Measurements from ENCODE around the gene HUNK.

HUNK gene

DNA sequence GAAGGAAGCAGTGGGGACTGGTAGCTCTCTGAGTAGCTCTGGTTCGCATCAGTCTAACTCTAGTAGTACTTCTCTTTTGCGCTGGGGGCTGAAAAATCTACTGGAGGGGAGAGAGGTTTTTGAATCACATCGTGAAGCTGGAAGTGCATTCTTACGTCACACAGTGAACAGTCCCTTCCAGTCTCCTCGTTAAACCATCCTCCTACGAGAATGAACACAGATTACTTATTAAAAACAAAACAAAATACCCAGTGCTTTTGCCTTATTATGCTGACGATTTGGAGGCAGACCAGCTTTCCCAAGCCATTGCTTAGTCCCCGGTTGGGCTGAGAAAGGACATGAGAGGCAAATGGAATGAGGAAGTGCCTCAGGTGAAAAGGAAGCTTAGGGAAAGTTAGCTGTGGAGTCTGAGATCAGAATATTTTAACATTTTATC lies 16.1 kb downstream of the HUNK start:
- TF ChIP-seq ZFX (IDR thresholded peaks at IDR 0.05; ENCODE audit: borderline replicate concordance), result no peak
- TF ChIP-seq, protein P1, sequence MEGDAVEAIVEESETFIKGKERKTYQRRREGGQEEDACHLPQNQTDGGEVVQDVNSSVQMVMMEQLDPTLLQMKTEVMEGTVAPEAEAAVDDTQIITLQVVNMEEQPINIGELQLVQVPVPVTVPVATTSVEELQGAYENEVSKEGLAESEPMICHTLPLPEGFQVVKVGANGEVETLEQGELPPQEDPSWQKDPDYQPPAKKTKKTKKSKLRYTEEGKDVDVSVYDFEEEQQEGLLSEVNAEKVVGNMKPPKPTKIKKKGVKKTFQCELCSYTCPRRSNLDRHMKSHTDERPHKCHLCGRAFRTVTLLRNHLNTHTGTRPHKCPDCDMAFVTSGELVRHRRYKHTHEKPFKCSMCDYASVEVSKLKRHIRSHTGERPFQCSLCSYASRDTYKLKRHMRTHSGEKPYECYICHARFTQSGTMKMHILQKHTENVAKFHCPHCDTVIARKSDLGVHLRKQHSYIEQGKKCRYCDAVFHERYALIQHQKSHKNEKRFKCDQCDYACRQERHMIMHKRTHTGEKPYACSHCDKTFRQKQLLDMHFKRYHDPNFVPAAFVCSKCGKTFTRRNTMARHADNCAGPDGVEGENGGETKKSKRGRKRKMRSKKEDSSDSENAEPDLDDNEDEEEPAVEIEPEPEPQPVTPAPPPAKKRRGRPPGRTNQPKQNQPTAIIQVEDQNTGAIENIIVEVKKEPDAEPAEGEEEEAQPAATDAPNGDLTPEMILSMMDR (IDR thresholded peaks at IDR 0.05), result no peak
- no peak overlapping the region for H3K27ac ChIP-seq

DNA sequence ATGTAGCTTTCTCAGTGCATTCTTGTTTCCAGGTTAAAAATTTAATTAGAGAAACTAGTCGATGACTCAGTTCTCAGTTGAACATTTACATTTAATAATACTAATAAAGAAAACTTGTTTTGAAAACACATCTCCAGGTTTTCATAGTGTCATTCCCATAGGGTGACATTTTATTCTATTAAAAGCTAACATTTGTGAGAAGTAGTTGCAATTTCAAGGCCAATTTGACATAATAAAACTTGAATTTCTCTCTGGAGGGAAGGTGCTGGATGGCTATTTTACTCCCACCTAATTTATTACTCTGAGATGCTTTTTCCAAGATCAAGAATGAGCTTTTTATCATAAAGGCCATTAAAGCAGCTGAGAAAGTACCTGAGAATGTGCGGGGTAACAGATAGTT lies 16.6 kb downstream of the HUNK start:
- no peak overlapping the region for H3K27ac ChIP-seq
- no peak for TF ChIP-seq ZFX (IDR thresholded peaks at IDR 0.05; ENCODE audit: borderline replicate concordance)
- TF ChIP-seq, protein P1 (IDR thresholded peaks at IDR 0.05), result no peak

DNA sequence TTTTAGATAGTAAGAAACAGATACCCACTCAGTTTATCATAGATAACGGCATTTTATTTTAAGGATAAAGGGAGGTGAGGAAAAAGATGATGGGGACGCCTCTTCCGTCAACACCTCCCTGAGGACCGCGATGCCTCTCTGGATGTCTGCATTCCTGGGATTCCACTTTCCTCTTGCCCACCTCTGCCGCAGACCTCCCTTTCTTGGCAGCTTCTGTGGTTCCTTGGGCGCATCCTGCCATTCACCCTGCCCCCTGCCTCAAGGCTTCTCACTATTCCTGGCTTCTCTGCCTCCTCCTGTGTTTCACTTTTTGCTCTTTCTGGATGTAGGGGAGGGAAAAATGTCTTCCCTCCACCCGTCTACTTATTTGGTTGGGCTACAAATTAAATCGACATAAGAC lies 19.9 kb downstream of the HUNK start:
- TF ChIP-seq, protein P1 (IDR thresholded peaks at IDR 0.05), result no peak
- no peak for TF ChIP-seq ZFX (IDR thresholded peaks at IDR 0.05; ENCODE audit: borderline replicate concordance)
- no peak overlapping the region for H3K27ac ChIP-seq

DNA sequence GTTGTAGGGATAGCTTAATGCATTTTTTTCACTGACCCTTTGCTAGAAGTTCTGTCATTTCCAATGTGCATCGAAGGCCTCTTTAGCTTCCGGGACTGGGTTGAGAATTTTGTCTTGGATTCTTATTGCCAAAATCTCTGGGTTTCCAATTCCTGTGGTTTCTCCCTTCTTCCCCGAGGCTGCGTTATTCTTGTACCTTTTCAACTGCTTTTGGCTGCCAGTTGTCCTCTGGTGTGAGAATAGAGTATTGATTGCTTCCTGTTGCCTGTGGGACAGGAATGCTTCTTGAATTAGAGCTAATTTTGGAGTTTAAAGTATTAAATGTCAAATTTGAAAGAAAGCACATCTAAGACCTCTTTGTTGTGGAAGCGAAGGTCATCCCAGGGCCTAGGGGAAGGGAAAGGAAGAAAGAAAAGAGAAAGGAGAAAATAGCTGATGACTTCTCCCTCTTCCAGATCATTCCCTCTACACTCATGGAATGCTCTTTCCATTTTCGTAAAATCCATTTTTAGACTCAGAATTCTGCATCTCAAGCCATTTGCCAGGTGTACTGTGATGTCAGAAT lies 21.1 kb downstream of the HUNK start:
- H3K27ac ChIP-seq, result no peak overlapping the region
- TF ChIP-seq ZFX (IDR thresholded peaks at IDR 0.05; ENCODE audit: borderline replicate concordance), result no peak
- TF ChIP-seq, protein P1 (IDR thresholded peaks at IDR 0.05), result no peak

DNA sequence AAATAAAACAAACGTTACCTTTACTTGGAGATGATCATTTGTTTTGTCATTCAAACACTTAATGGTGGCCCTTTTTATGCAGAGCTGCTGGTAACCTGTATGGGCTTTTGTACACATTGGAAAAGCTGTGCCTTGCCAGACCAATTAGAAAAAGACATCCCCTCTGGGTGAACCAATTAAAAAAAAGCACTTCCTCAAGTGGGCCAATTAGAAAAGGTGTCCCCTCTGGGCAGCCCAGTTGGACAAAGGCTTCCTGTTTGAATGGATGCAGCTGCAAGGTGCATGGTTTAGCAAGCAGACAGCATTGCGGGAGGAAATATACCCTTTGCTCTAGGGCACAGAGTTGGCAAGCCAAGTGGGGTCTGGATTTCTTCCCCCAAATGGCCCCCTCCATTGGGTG lies 21.6 kb downstream of the HUNK start:
- no peak overlapping the region for H3K27ac ChIP-seq
- TF ChIP-seq ZFX (IDR thresholded peaks at IDR 0.05; ENCODE audit: borderline replicate concordance), result no peak
- TF ChIP-seq, protein P1 (IDR thresholded peaks at IDR 0.05), result no peak

DNA sequence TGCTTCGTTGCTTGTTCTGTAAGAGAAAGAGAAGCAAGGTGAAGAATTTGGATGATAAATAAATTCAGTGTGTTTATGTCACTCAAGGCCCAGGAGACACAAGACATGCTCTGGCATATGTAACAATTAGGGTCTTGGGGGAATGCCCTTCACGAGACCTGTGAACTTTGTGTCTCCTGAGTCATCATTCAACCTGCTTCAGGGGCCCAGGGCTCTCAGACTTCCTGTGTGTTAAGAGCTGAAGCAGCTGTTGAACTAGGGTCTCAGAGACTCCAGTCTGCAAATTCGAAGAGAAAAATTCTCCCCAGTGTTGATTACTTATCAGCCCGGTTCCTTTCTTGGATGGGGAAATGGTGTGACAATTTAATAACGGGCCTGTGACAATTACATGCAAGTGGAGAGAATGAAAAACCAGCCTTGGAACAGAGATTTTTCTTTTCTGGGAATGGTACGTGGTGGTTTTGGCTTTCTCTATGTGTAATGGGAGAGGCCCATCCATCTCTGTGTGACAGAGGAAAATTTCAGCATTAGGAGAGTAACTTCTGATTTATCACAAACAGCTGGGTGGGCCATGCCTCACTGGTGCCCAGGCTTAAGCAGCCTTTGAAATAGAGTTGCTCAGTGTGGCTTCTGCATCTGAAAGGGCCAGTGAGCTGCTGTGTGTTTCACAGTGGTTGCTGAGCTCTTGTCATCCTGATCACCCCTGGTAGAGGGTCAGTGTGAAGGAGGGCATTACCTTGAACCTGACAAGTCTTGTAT lies 22.4 kb downstream of the HUNK start:
- TF ChIP-seq ZFX (IDR thresholded peaks at IDR 0.05; ENCODE audit: borderline replicate concordance), result no peak
- TF ChIP-seq, protein P1 (IDR thresholded peaks at IDR 0.05), result no peak
- no peak overlapping the region for H3K27ac ChIP-seq

DNA sequence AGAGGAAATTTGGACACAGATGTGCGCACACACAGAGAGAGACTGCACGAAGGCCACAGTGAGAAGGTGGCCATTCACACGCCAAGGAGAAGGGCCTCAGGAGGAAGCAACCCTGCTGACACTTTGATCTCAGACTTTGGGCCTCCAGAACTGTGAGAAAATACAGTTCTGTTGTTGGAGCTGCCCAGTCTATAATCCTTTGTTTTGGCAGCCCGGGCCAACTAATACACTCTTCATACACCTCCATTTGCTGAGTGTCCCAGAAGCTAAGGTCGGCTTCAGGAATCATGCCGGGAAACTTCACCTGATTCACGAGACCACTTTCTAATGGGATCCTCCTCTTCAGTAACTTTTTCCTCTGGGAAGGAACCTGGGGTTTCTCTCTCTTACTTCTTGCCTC lies 23.2 kb downstream of the HUNK start:
- H3K27ac ChIP-seq, result no peak overlapping the region
- TF ChIP-seq ZFX (IDR thresholded peaks at IDR 0.05; ENCODE audit: borderline replicate concordance), result no peak
- TF ChIP-seq, protein P1 (IDR thresholded peaks at IDR 0.05), result no peak

Measured in 22Rv1 (cell line).